Measurements from ENCODE around the gene CPED1.

DNA sequence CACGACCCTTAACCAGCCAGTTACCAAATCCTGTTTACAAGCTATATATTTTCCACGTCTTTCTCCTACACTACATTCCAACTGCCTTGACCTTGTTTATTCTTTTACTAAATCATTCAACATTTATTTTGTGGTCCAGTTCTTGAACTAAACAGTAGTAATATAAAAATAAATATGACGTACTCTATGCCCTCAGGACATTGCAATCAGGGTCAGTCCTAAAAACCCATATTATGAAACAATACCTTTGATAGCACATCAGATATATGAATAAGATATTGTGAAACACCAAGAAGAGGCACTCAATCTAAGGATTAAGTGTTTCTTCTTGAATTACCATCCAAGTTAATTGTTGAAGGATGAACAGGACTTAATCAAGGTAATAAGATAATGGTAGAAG is 287.8 kb downstream of the CPED1 start:
- no peak for TF ChIP-seq MYC (IDR thresholded peaks at IDR 0.05; ENCODE audit: insufficient read depth, insufficient read length, insufficient replicate concordance, low read length, severe bottlenecking)
- TF ChIP-seq, protein P1, sequence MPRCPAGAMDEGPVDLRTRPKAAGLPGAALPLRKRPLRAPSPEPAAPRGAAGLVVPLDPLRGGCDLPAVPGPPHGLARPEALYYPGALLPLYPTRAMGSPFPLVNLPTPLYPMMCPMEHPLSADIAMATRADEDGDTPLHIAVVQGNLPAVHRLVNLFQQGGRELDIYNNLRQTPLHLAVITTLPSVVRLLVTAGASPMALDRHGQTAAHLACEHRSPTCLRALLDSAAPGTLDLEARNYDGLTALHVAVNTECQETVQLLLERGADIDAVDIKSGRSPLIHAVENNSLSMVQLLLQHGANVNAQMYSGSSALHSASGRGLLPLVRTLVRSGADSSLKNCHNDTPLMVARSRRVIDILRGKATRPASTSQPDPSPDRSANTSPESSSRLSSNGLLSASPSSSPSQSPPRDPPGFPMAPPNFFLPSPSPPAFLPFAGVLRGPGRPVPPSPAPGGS (IDR thresholded peaks at IDR 0.05; ENCODE audit: borderline replicate concordance, insufficient read depth, low read depth, low read length, poor library complexity, severe bottlenecking) = no peak
- no peak for TF ChIP-seq FOXK2 (IDR thresholded peaks at IDR 0.05)
- TF ChIP-seq SMC3 (IDR thresholded peaks at IDR 0.05; ENCODE audit: borderline replicate concordance, low read length) = no peak
- TF ChIP-seq, protein P2, sequence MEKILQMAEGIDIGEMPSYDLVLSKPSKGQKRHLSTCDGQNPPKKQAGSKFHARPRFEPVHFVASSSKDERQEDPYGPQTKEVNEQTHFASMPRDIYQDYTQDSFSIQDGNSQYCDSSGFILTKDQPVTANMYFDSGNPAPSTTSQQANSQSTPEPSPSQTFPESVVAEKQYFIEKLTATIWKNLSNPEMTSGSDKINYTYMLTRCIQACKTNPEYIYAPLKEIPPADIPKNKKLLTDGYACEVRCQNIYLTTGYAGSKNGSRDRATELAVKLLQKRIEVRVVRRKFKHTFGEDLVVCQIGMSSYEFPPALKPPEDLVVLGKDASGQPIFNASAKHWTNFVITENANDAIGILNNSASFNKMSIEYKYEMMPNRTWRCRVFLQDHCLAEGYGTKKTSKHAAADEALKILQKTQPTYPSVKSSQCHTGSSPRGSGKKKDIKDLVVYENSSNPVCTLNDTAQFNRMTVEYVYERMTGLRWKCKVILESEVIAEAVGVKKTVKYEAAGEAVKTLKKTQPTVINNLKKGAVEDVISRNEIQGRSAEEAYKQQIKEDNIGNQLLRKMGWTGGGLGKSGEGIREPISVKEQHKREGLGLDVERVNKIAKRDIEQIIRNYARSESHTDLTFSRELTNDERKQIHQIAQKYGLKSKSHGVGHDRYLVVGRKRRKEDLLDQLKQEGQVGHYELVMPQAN (conservative IDR thresholded peaks at IDR 0.05) = no peak
- no peak for TF ChIP-seq STAT1 (conservative IDR thresholded peaks at IDR 0.05)
- TF ChIP-seq RBBP5 (conservative IDR thresholded peaks at IDR 0.05) = no peak
- TF ChIP-seq CREM (IDR thresholded peaks at IDR 0.05; ENCODE audit: low read depth) = no peak
- TF ChIP-seq, protein P3, sequence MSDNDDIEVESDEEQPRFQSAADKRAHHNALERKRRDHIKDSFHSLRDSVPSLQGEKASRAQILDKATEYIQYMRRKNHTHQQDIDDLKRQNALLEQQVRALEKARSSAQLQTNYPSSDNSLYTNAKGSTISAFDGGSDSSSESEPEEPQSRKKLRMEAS (IDR thresholded peaks at IDR 0.05; ENCODE audit: low read depth, low read length) = no peak
- TF ChIP-seq SMARCA5 (IDR thresholded peaks at IDR 0.05) = no peak
- TF ChIP-seq, protein P4, sequence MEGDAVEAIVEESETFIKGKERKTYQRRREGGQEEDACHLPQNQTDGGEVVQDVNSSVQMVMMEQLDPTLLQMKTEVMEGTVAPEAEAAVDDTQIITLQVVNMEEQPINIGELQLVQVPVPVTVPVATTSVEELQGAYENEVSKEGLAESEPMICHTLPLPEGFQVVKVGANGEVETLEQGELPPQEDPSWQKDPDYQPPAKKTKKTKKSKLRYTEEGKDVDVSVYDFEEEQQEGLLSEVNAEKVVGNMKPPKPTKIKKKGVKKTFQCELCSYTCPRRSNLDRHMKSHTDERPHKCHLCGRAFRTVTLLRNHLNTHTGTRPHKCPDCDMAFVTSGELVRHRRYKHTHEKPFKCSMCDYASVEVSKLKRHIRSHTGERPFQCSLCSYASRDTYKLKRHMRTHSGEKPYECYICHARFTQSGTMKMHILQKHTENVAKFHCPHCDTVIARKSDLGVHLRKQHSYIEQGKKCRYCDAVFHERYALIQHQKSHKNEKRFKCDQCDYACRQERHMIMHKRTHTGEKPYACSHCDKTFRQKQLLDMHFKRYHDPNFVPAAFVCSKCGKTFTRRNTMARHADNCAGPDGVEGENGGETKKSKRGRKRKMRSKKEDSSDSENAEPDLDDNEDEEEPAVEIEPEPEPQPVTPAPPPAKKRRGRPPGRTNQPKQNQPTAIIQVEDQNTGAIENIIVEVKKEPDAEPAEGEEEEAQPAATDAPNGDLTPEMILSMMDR (IDR thresholded peaks at IDR 0.05 in 2 of 3, conservative IDR thresholded peaks at IDR 0.05 in 1 of 3; ENCODE audit: control insufficient read depth in 2 of 3, extremely low read depth in 1 of 3, insufficient read depth in 1 of 3, low read depth in 3 of 3, low read length in 3 of 3) = no peak
